Cardiac muscle cell (in vitro differentiated cells and primary cell): ENCODE data around the gene LINS1. TPM values are rescaled to one million over a fixed set of nuclear protein-coding genes. Genes with fewer than 3 reads are reported as not detected.

ENCODE experiments used
- DNase-seq, 2 donors: peaks; one replicate each; pipeline versions ENCODE4 v3.0.0 to v3.0.0-alpha.2; 2010 to 2017; ENCODE audit warnings: low read depth in 1 of 2, low spot score in 1 of 2
- H3K27ac ChIP-seq: fragments of 200-600 bp; sonication (generic); 2 replicates; pipeline ENCODE4 v1.5.1; 2016
- H3K27me3 ChIP-seq: fragments of 200-600 bp; sonication (generic); 2 replicates; pipeline ENCODE4 v1.6.0; 2016; ENCODE audit warnings: control low read depth
- H3K36me3 ChIP-seq: fragments of 200-600 bp; sonication (generic); 2 replicates; pipeline ENCODE4 v1.5.1; 2016; ENCODE audit warnings: control low read depth
- H3K4me1 ChIP-seq: fragments of 200-600 bp; sonication (generic); 2 replicates; pipeline ENCODE4 v1.8.1; 2017; ENCODE audit warnings: low read depth, mild to moderate bottlenecking, mixed run types
- H3K4me3 ChIP-seq: fragments of 200-600 bp; sonication (generic); 2 replicates; pipeline ENCODE4 v1.5.1; 2016; ENCODE audit warnings: mild to moderate bottlenecking
- H3K9me3 ChIP-seq: fragments of 200-600 bp; sonication (generic); 2 replicates; pipeline ENCODE4 v1.5.1; 2017; ENCODE audit warnings: low read depth, mild to moderate bottlenecking, control low read depth
- CTCF ChIP-seq: IDR thresholded peaks from 2 replicates; pipeline ENCODE4 v1.5.1; 2012; ENCODE audit warnings: low read depth, mild to moderate bottlenecking, low read length
- polyA plus RNA-seq: library from polyadenylated mRNA; unstranded; fragments of >200 nt; fragmentation: Nextera tagmentation; extraction: Ambion mirVana; gene quantifications from 2 replicates; pipeline ENCODE4 v1.2.1, GENCODE V29; 2016
- total RNA-seq: library from RNA; depleted of rRNA; stranded (reverse); fragments of >200 nt; gene quantifications from 2 replicates; pipeline ENCODE4 v1.2.3, GENCODE V29; 2016

The LINS1 gene
- total and polyA plus RNA-seq, 2 experiments from 2014 or later: 7.4 to 9.2 TPM

GRCh38 chr15:100531823-100532327 is 70.1 kb downstream of the LINS1 start:
- H3K27ac ChIP-seq: no peak overlapping the region
- no peaks in the 10 kb centered on the region for H3K27me3 ChIP-seq
- H3K9me3 ChIP-seq: no peaks in the 10 kb centered on the region
- no peak overlapping the region for H3K4me3 ChIP-seq
- H3K36me3 ChIP-seq: no peaks in the 10 kb centered on the region
- no peaks in the 10 kb centered on the region for H3K4me1 ChIP-seq
- TF ChIP-seq CTCF: no peak
- DNase-seq: no peak

- H3K9me3 ChIP-seq: no peaks in the 10 kb centered on the region
- DNase-seq: no peak
- H3K27ac ChIP-seq: no peak overlapping the region
- no peaks in the 10 kb centered on the region for H3K4me1 ChIP-seq
- no peaks in the 10 kb centered on the region for H3K36me3 ChIP-seq
- no peak for TF ChIP-seq CTCF
- H3K4me3 ChIP-seq: no peak overlapping the region
- H3K27me3 ChIP-seq: no peaks in the 10 kb centered on the region
Observed at GRCh38 chr15:100531204-100531603, 70.8 kb downstream of the LINS1 start.

DNA sequence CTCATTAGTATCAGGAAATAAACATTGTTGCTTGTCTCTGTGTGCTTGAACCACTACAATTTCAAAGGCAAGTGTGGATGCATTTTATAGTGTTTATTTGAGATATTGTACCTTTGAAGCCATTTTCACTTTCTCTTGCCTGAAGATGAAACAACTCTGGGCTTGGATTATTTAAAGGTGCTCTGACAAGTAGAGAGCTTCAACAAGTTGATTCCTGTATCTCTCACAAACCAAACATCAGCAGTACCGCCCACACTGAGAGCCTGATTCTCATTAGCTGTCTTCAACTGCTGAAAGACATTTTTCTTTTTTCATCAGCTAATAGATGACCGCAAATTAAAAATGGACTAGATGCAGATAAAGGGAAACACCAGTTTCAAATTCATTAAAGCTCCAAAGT is 72.4 kb downstream of the LINS1 start:
- Histone ChIP-seq H3K4me1 (no peaks in the 10 kb centered on the region), H3K4me3 (no peak overlapping the region), H3K27ac (no peak overlapping the region), H3K9me3 (no peaks in the 10 kb centered on the region), H3K36me3 (no peaks in the 10 kb centered on the region), H3K27me3 (no peaks in the 10 kb centered on the region)
- TF ChIP-seq CTCF: no peak
- no peak for DNase-seq

GRCh38 chr15:100528833-100529428 is 73.1 kb downstream of the LINS1 start, which contains the start of gene CERS3:
CERS3 (minus strand) TSS chr15:100528950; CDS start chr15:100501849, 27,101 bp downstream.
- no peak for TF ChIP-seq CTCF
- DNase-seq: no peak
- Histone ChIP-seq H3K9me3 (no peaks in the 10 kb centered on the region), H3K36me3 (no peaks in the 10 kb centered on the region), H3K27ac (no peak within 1 kb of the TSS), H3K4me3 (no peak within 1 kb of the TSS), H3K4me1 (no peaks in the 10 kb centered on the region), H3K27me3 (no peaks in the 10 kb centered on the region)

DNA sequence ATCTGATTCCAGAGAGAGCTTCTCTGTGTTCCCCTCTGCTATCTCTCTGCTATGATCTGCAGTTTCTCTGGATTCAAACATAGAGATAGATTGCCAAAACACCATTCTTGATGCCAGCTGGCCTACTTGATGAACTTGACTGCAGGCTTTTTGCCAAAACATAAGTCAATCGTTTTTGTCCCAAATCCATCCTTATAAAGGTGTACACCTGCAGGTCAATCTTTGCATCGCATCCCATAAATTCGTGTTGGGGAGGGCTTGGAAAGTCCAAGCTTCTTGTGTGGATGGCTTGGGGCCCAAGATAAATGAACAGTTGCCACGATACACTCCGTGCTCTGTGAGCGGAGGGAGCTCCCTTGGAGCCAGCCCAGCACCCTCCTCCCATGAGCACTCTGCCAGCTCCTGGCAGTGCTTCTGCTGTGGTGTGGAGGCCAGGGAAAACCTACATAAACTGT is 75.9 kb downstream of the LINS1 start:
- Histone ChIP-seq H3K4me3 (no peak overlapping the region), H3K36me3 (no peaks in the 10 kb centered on the region), H3K9me3 (no peaks in the 10 kb centered on the region), H3K4me1 (no peaks in the 10 kb centered on the region), H3K27ac (no peak overlapping the region), H3K27me3 (no peaks in the 10 kb centered on the region)
- TF ChIP-seq CTCF: no peak
- peak in 1 of 2 donors; percentile 28 for DNase-seq
